Spleen (tissue), 11 donors: ENCODE measurements around the gene ZFX. TPM values are rescaled to one million over a fixed set of nuclear protein-coding genes. Genes with fewer than 3 reads are reported as not detected.
A peak's percentile ranks its signal among the peaks of the same experiment; 100 is the strongest.

Source experiments
- DNase-seq: peaks from one replicate; pipeline ENCODE4 v3.0.0-alpha.2; 2020
- H3K27ac ChIP-seq, 8 donors: fragments of 200-600 bp; sonication (generic) in 7 of 8; 1 replicate in 4 of 8; 2 replicates in 4 of 8; pipeline versions ENCODE4 v1.5.0 to v1.8.0; 2016 to 2021; ENCODE audit warnings: inconsistent platforms in 4 of 8, mild to moderate bottlenecking in 4 of 8, moderate library complexity in 1 of 8
- H3K27me3 ChIP-seq, 7 donors: fragments of 200-600 bp; sonication (generic) in 6 of 7; replicated peaks in 1 of 7; 1 replicate in 4 of 7; 2 replicates in 3 of 7; pipeline versions ENCODE4 v1.5.0 to v1.8.0; 2016 to 2021; ENCODE audit warnings: inconsistent platforms in 3 of 7, mild to moderate bottlenecking in 1 of 7
- H3K36me3 ChIP-seq, 6 donors: fragments of 200-600 bp; sonication (generic) in 5 of 6; 1 replicate in 4 of 6; 2 replicates in 2 of 6; pipeline versions ENCODE4 v1.5.0 to v1.8.0; 2016 to 2021; ENCODE audit warnings: inconsistent platforms in 2 of 6
- H3K4me1 ChIP-seq, 6 donors: fragments of 200-600 bp; sonication (generic) in 5 of 6; 1 replicate in 3 of 6; 2 replicates in 3 of 6; pipeline versions ENCODE4 v1.5.0 to v1.8.0; 2016 to 2021; ENCODE audit warnings: inconsistent platforms in 3 of 6
- H3K4me3 ChIP-seq, 8 donors: fragments of 200-600 bp; sonication (generic) in 7 of 8; 1 replicate in 4 of 8; 2 replicates in 4 of 8; pipeline versions ENCODE4 v1.5.0 to v1.8.0; 2016 to 2021; ENCODE audit warnings: inconsistent platforms in 4 of 8, mild to moderate bottlenecking in 4 of 8, moderate library complexity in 2 of 8
- H3K9me3 ChIP-seq, 8 donors: fragments of 200-600 bp; sonication (generic) in 7 of 8; 1 replicate in 4 of 8; 2 replicates in 4 of 8; pipeline versions ENCODE4 v1.5.0 to v1.8.0; 2016 to 2021; ENCODE audit warnings: inconsistent platforms in 4 of 8
- POLR2A ChIP-seq, 3 donors: fragments of 450-650 bp; IDR thresholded peaks; one replicate each; pipeline ENCODE4 v1.5.1; 2017; ENCODE audit warnings: antibody characterized with exemption in 3 of 3, mild to moderate bottlenecking in 1 of 3
- POLR2AphosphoS5 ChIP-seq, 3 donors: sonication (generic); formaldehyde crosslinking; IDR thresholded peaks; one replicate each; pipeline ENCODE4 v1.5.1; 2017; ENCODE audit warnings: antibody characterized with exemption in 3 of 3
- WGBS, 5 donors: extraction: QIAGEN DNeasy Blood & Tissue Kit in 3 of 5; methylation state at CpG; one replicate each; pipeline versions ENCODE4 v1.1.5 to v1.1.7; 2013 to 2018; 5-methylcytosine and 5-hydroxymethylcytosine counted together
- intact Hi-C: fragments of 100-400 bp; cut with DNase I; formaldehyde crosslinking; loops from one replicate; pipeline ENCODE4 v1.15.0; 2023; ENCODE audit warnings: low total_unique reads
- polyA plus RNA-seq, 3 donors: library from polyadenylated mRNA; stranded (reverse); fragments of 200-250 nt; gene quantifications; one replicate each; pipeline ENCODE4 v1.2.1, GENCODE V29; 2013
- small RNA-seq, 4 donors: library from RNA; depleted of rRNA; stranded (forward); fragments of <200 nt; gene quantifications; one replicate each; pipeline ENCODE3, GENCODE V24; 2016
- total RNA-seq, 7 donors: library from RNA; depleted of rRNA in 3 of 7; stranded (reverse); fragments of >200 nt in 3 of 7; fragmentation: NEBNext Ultra II Directional in 4 of 7; extraction: Animal tissue kit (Norgen Biotek cat#: 25700) in 4 of 7; gene quantifications; one replicate each; pipeline versions ENCODE4 v1.1.0 to v1.2.1, GENCODE V29; 2016 to 2021
- TF ChIP-seq, protein P1 (sequence below), 11 experiments: fragments of 200-600 bp in 7 of 11; fragments of 450-650 bp in 4 of 11; sonication (generic) in 4 of 11; IDR thresholded peaks in 8 of 11; conservative IDR thresholded peaks in 3 of 11; 1 replicate in 7 of 11; 2 replicates in 4 of 11; pipeline versions ENCODE4 v1.4.0 to v1.8.0; 2016 to 2021; ENCODE audit warnings: antibody characterized with exemption in 11 of 11, inconsistent platforms in 4 of 11, mild to moderate bottlenecking in 1 of 11
- donor health status: healthy with polysubstance abuse.
- donor health status: DM: no; HTN: no; CAD: no; lungs with moderate emphysema.
- donor health status: DM: no; HTN: no; CAD: no.
- donor health status: Bipolar disorder and iron deficiency.
- donor health status: healthy.
- donor health status: DM: no; HTN: no; CAD: no.
- donor health status: DM: yes; HTN: yes; CAD: no.

The ZFX gene
- total and polyA plus RNA-seq, 10 donors = 5.0 to 105 (median 72.2) TPM

DNA sequence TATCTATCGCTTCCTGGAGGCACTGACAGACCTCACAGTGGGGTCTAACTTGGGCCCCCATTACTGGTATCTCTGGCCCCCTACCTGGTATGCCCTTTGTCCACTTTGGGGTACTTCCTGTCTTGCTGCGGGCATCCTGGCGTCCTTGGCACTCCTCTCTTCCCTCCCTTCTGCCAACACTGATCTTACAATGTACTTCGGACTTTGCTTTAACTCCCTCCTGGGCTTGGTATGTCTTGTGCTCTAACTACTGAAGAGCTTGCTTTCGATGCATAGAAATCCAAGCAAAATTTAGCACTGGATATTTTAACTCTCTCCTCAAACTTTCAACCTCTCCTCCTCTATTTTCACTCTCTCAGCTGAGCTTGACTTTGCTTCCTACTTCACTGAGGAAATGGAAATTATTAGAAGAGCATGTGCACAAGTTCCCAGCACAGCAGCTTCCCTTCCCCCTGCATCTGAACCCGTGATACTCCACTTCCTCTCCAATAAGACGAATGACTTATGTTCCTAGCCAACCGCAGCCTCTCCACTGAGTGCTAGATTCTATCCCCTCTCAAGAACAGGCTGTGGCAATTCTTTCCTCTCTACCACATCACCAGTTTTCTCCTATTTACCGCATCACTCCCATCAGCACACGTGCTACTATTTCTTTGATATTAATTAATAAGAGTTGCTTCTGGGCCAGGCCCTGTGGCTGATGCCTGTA lies 111.5 kb downstream of the ZFX start:
- peaks cover 0 to 7% (median 0%) of the 10 kb centered on the region in 7 donors for H3K27me3 ChIP-seq
- WGBS, 5 donors = 26 to 38% (median 31%) methylated on average over 10 of the region's 10 CpGs
- intact Hi-C loops = no loop called here
- peak overlapping the region in 4 of 8 donors; percentile 10 to 54 (median 45) for H3K27ac ChIP-seq
- TF ChIP-seq POLR2A (IDR thresholded peaks at IDR 0.05) (no peak), POLR2AphosphoS5 (IDR thresholded peaks at IDR 0.05) (peak in 1 of 3 donors; percentile 19)
- DNase-seq = no peak
- H3K4me1 ChIP-seq = peaks cover 0 to 10% (median 3%) of the 10 kb centered on the region in 6 donors
- H3K36me3 ChIP-seq = no peaks in the 10 kb centered on the region
- no peaks in the 10 kb centered on the region for H3K9me3 ChIP-seq
- H3K4me3 ChIP-seq = no peak overlapping the region

DNA sequence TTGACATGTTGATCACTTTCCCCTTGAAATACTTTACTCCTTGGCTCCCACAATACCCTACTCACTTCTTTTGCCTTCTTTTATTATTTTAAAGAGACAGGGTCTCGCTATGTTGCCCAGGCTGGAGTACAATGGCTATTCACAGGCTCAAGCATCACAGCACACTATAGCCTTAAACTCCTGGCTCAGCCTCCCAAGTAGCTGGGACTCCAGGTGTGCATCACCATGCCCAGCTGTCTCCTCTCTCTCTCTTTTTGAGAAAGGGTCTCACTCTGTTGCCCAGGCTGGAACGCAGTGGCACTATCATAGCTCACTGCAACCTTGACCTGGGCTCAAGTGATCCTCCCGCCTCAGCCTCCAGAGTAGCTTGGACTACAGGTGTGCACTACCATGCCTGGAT lies 112.8 kb downstream of the ZFX start:
- no peaks in the 10 kb centered on the region for H3K9me3 ChIP-seq

DNA sequence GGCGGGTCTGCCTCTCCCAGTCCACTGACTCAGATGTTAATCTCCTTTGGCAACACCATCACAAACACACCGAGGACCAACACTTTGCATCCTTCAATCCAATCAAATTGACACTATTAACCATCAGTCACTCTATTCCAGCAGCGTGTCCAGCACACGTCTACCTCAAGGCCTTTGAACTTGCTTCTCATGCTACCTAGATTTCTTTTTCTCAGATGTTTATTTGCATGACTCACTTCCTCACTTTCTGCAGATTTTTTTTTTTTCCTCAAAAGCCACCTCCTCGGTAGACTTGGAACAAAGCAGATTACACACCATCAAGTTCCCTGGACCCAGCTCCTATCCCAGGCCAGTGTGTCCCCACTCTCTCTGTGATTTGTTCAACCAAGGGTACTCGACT lies 114.9 kb downstream of the ZFX start:
- peaks cover 0 to 10% (median 3%) of the 10 kb centered on the region in 6 donors for H3K4me1 ChIP-seq
- H3K9me3 ChIP-seq = no peaks in the 10 kb centered on the region
- no peak overlapping the region for H3K27ac ChIP-seq
- no peaks in the 10 kb centered on the region for H3K36me3 ChIP-seq
- 67 to 77% (median 74%) methylated on average over 6 of the region's 6 CpGs for WGBS, 5 donors
- DNase-seq = no peak
- TF ChIP-seq POLR2AphosphoS5 (IDR thresholded peaks at IDR 0.05) = no peak
- TF ChIP-seq, protein P1, sequence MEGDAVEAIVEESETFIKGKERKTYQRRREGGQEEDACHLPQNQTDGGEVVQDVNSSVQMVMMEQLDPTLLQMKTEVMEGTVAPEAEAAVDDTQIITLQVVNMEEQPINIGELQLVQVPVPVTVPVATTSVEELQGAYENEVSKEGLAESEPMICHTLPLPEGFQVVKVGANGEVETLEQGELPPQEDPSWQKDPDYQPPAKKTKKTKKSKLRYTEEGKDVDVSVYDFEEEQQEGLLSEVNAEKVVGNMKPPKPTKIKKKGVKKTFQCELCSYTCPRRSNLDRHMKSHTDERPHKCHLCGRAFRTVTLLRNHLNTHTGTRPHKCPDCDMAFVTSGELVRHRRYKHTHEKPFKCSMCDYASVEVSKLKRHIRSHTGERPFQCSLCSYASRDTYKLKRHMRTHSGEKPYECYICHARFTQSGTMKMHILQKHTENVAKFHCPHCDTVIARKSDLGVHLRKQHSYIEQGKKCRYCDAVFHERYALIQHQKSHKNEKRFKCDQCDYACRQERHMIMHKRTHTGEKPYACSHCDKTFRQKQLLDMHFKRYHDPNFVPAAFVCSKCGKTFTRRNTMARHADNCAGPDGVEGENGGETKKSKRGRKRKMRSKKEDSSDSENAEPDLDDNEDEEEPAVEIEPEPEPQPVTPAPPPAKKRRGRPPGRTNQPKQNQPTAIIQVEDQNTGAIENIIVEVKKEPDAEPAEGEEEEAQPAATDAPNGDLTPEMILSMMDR (IDR thresholded peaks at IDR 0.05 in 8 of 11, conservative IDR thresholded peaks at IDR 0.05 in 3 of 11) = no peak
- no peak for TF ChIP-seq POLR2A (IDR thresholded peaks at IDR 0.05)
- no peak overlapping the region for H3K4me3 ChIP-seq
- H3K27me3 ChIP-seq = peaks cover 0 to 15% (median 0%) of the 10 kb centered on the region in 7 donors
- intact Hi-C loops = no loop called here

More for the DNA sequence above, 112.8 kb downstream of the ZFX start:
- intact Hi-C loops = no loop called here
- Histone ChIP-seq H3K36me3 (no peaks in the 10 kb centered on the region), H3K27ac (no peak overlapping the region), H3K4me1 (peaks cover 0 to 10% (median 3%) of the 10 kb centered on the region in 6 donors), H3K27me3 (peaks cover 0 to 7% (median 0%) of the 10 kb centered on the region in 7 donors), H3K4me3 (no peak overlapping the region)
- TF ChIP-seq POLR2A (IDR thresholded peaks at IDR 0.05) = no peak
- TF ChIP-seq, protein P1 (IDR thresholded peaks at IDR 0.05 in 8 of 11, conservative IDR thresholded peaks at IDR 0.05 in 3 of 11) = no peak
- no peak for TF ChIP-seq POLR2AphosphoS5 (IDR thresholded peaks at IDR 0.05)
- 85 to 97% (median 94%) methylated on average over 3 of the region's 3 CpGs for WGBS, 5 donors
- DNase-seq = no peak

Small RNA genes within 50 kb of the gene (small RNA-seq; reads per million reads assigned to genes)
- gene RF00263 = 0 reads per million in 4 donors

Other genes with a start within 250 kb of the ZFX start
- gene APOO, start 241.8 kb upstream of the ZFX start, total RNA-seq = 10 to 100 TPM in 6 of 7 donors, 1 to 10 TPM in 1; 5.8 to 18.0 (median 11.2) TPM
- gene APOO, start 241.8 kb upstream of the ZFX start, polyA plus RNA-seq = 10 to 100 TPM; 10.2 to 14.5 (median 12.7) TPM
- gene CXorf58, start 241.7 kb upstream of the ZFX start, total RNA-seq = under 1 TPM in 2 of 7 donors, not detected in 5; 0.36 to 0.92 TPM
- gene CXorf58, start 241.7 kb upstream of the ZFX start, polyA plus RNA-seq = under 1 TPM; 0.04 to 0.16 (median 0.06) TPM
- 10 to 100 TPM in 3 of 7 donors, 1 to 10 TPM in 4; 7.0 to 13.9 (median 8.9) TPM for gene KLHL15, start 122.5 kb upstream of the ZFX start, total RNA-seq
- gene KLHL15, start 122.5 kb upstream of the ZFX start, polyA plus RNA-seq = 1 to 10 TPM; 1.5 to 2.1 (median 2.0) TPM
- gene EIF2S3, start 94.8 kb upstream of the ZFX start, total RNA-seq = 100 to 1,000 TPM; 124 to 207 (median 162) TPM
- gene EIF2S3, start 94.8 kb upstream of the ZFX start, polyA plus RNA-seq = 10 to 100 TPM; 67.6 to 87.2 (median 73.4) TPM
- gene SUPT20HL2, start 164.3 kb downstream of the ZFX start, total RNA-seq = not detected
- gene SUPT20HL2, start 164.3 kb downstream of the ZFX start, polyA plus RNA-seq = not detected
- gene SUPT20HL1, start 210.9 kb downstream of the ZFX start, total RNA-seq = not detected
- not detected for gene SUPT20HL1, start 210.9 kb downstream of the ZFX start, polyA plus RNA-seq